ENCODE results near the gene PCDHGA8. TPM values are rescaled to one million over a fixed set of nuclear protein-coding genes. Genes with fewer than 3 reads are reported as not detected.

Gene PCDHGA8
- total RNA-seq, 2 experiments from 2014 or later = 3.8 to 5.3 TPM

DNA sequence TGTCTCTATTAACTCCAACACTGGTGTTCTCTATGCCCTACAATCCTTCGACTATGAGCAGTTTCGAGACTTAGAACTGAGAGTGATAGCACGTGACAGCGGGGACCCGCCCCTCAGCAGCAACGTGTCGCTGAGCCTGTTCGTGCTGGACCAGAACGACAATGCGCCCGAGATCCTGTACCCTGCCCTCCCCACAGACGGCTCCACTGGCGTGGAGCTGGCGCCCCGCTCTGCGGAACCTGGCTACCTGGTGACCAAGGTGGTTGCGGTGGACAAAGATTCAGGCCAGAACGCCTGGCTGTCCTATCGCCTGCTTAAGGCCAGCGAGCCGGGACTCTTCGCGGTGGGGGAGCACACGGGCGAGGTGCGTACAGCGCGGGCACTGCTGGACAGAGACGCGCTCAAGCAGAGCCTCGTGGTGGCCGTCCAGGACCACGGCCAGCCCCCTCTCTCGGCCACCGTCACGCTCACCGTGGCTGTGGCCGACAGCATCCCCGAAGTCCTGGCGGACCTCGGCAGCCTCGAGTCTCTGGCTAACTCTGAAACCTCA lies 30.4 kb downstream of the PCDHGA8 start:
- no peak overlapping the region for H3K4me2 ChIP-seq (ENCODE audit: low read length)
- H3K9me3 ChIP-seq (ENCODE audit: low read length) = no peaks in the 10 kb centered on the region
- intact Hi-C loops (cut with micrococcal nuclease; ENCODE audit: unreplicated experiment) = no loop called here
- DNase-seq (ENCODE audit: low spot score) = no peak
- no peaks in the 10 kb centered on the region for H3K79me2 ChIP-seq (ENCODE audit: insufficient read depth, low read depth, low read length)
- no peaks in the 10 kb centered on the region for H3K9me2 ChIP-seq (ENCODE audit: insufficient read depth, low read length)
- no peak for TF ChIP-seq EZH2phosphoT487 (IDR thresholded peaks at IDR 0.05; ENCODE audit: borderline replicate concordance, low read depth, low read length)
- no peak for TF ChIP-seq CTCF (conservative IDR thresholded peaks at IDR 0.05; ENCODE audit: low read length)
- H3K27ac ChIP-seq (ENCODE audit: low read depth, low read length, poor library complexity, severe bottlenecking) = no peak overlapping the region
- peaks cover 7% of the 10 kb centered on the region for H3K4me1 ChIP-seq (ENCODE audit: insufficient read depth, low read length, poor library complexity, severe bottlenecking)
- no peak overlapping the region for H2AFZ ChIP-seq (ENCODE audit: low read length)
- no peak overlapping the region for H3K4me3 ChIP-seq (ENCODE audit: low read depth, low read length, poor library complexity, severe bottlenecking)
- no peaks in the 10 kb centered on the region for H4K20me1 ChIP-seq (ENCODE audit: insufficient read depth, low read length)
- POLR2A ChIA-PET = interaction anchor here (0.6 to 0.7 kb wide), 3 partner anchors 53 to 81 kb away, joined by 3 read pairs; no protein-coding TSS in a partner anchor
- H3K36me3 ChIP-seq (ENCODE audit: insufficient read depth, low read length) = no peaks in the 10 kb centered on the region
- BruUV-seq (replicated peaks) = no TSS peak
- CTCF ChIA-PET (ENCODE audit: unreplicated experiment) = no interaction called here

GRCh38 chr5:141427783-141428426 lies 35.5 kb downstream of the PCDHGA8 start:
- no TSS peak for BruUV-seq (replicated peaks)
- Histone ChIP-seq H3K79me2 (ENCODE audit: insufficient read depth, low read depth, low read length) (no peaks in the 10 kb centered on the region), H3K9me2 (ENCODE audit: insufficient read depth, low read length) (no peaks in the 10 kb centered on the region), H3K27ac (ENCODE audit: low read depth, low read length, poor library complexity, severe bottlenecking) (no peak overlapping the region), H4K20me1 (ENCODE audit: insufficient read depth, low read length) (no peaks in the 10 kb centered on the region), H3K4me2 (ENCODE audit: low read length) (no peak overlapping the region), H3K4me3 (ENCODE audit: low read depth, low read length, poor library complexity, severe bottlenecking) (no peak overlapping the region), H3K9me3 (ENCODE audit: low read length) (no peaks in the 10 kb centered on the region), H3K4me1 (ENCODE audit: insufficient read depth, low read length, poor library complexity, severe bottlenecking) (no peaks in the 10 kb centered on the region), H2AFZ (ENCODE audit: low read length) (no peak overlapping the region), H3K36me3 (ENCODE audit: insufficient read depth, low read length) (no peaks in the 10 kb centered on the region)
- no peak for DNase-seq (ENCODE audit: low spot score)
- intact Hi-C loops (cut with micrococcal nuclease; ENCODE audit: unreplicated experiment) = no loop called here
- TF ChIP-seq EZH2phosphoT487 (IDR thresholded peaks at IDR 0.05; ENCODE audit: borderline replicate concordance, low read depth, low read length) = no peak
- no peak for TF ChIP-seq CTCF (conservative IDR thresholded peaks at IDR 0.05; ENCODE audit: low read length)
- ChIA-PET CTCF (ENCODE audit: unreplicated experiment) (interaction anchor here (1.7 kb wide), 1 partner anchor 136 kb away, joined by 3 read pairs; no protein-coding TSS in a partner anchor), POLR2A (interaction anchor here (0.6 to 0.7 kb wide), 3 partner anchors 18 to 140 kb away, joined by 3 to 4 read pairs (median 4); no protein-coding TSS in a partner anchor)
